Measurements from ENCODE around the gene VGLL4.

VGLL4 gene

GRCh38 chr3:11545186-11545851 is 98.4 kb downstream of the VGLL4 start:
- no peak for DNase-seq (ENCODE audit: extremely low read depth, low read depth)
- TF ChIP-seq CTCF (IDR thresholded peaks at IDR 0.05; ENCODE audit: low read depth, low read length) = peak; percentile 18

GRCh38 chr3:11544412-11545181 is 99.1 kb downstream of the VGLL4 start:
- no peak for TF ChIP-seq CTCF (IDR thresholded peaks at IDR 0.05; ENCODE audit: low read depth, low read length)
- DNase-seq (ENCODE audit: extremely low read depth, low read depth) = no peak

GRCh38 chr3:11543948-11544387 is 99.7 kb downstream of the VGLL4 start:
- DNase-seq (ENCODE audit: extremely low read depth, low read depth) = no peak
- TF ChIP-seq CTCF (IDR thresholded peaks at IDR 0.05; ENCODE audit: low read depth, low read length) = no peak

- no peak for TF ChIP-seq CTCF (IDR thresholded peaks at IDR 0.05; ENCODE audit: low read depth, low read length)
Observed at GRCh38 chr3:11543141-11543947, 100.4 kb downstream of the VGLL4 start.

GRCh38 chr3:11542551-11542950 is 101.2 kb downstream of the VGLL4 start:
- DNase-seq (ENCODE audit: extremely low read depth, low read depth) = no peak
- no peak for TF ChIP-seq CTCF (IDR thresholded peaks at IDR 0.05; ENCODE audit: low read depth, low read length)

More at GRCh38 chr3:11543141-11543947, 100.4 kb downstream of the VGLL4 start:
- no peak for DNase-seq (ENCODE audit: extremely low read depth, low read depth)

- DNase-seq (ENCODE audit: extremely low read depth, low read depth) = no peak
- TF ChIP-seq CTCF (IDR thresholded peaks at IDR 0.05; ENCODE audit: low read depth, low read length) = no peak
Observed at GRCh38 chr3:11541321-11542303, 102.1 kb downstream of the VGLL4 start.

Measured in AG09319 (cell line).